HEK293 (cell line): ENCODE data around the gene EBP.
A peak's percentile ranks its signal among the peaks of the same experiment; 100 is the strongest.

ENCODE experiments used
- GLI2 ChIP-seq: fragments of 450-650 bp; formaldehyde crosslinking; IDR thresholded peaks from 2 replicates; pipeline ENCODE4; 2017; ENCODE audit warnings: missing biosample characterization, missing genetic modification characterization, low read depth, borderline replicate concordance
- GLIS2 ChIP-seq: fragments of 450-650 bp; formaldehyde crosslinking; IDR thresholded peaks from 2 replicates; pipeline ENCODE4 v1.5.1; 2016; ENCODE audit warnings: missing biosample characterization, missing genetic modification characterization
- HOXA7 ChIP-seq: sonication (generic); formaldehyde crosslinking; IDR thresholded peaks from 2 replicates; pipeline ENCODE4 v1.8.1; 2022; ENCODE audit warnings: missing genetic modification reagents, borderline replicate concordance
- KLF8 ChIP-seq: fragments of 450-650 bp; formaldehyde crosslinking; IDR thresholded peaks from 2 replicates; pipeline ENCODE4 v1.5.1; 2016; ENCODE audit warnings: missing biosample characterization, missing genetic modification characterization
- SP2 ChIP-seq: fragments of 450-650 bp; formaldehyde crosslinking; IDR thresholded peaks from 2 replicates; pipeline ENCODE4 v1.5.1; 2016; ENCODE audit warnings: missing biosample characterization, missing genetic modification characterization
- ZNF221 ChIP-seq: fragments of 450-650 bp; formaldehyde crosslinking; IDR thresholded peaks from 2 replicates; pipeline ENCODE4 v1.5.1; 2017; ENCODE audit warnings: missing biosample characterization, missing genetic modification characterization, borderline replicate concordance
- ZNF26 ChIP-seq: fragments of 450-650 bp; formaldehyde crosslinking; IDR thresholded peaks from 2 replicates; pipeline ENCODE4 v1.5.1; 2016; ENCODE audit warnings: missing biosample characterization, missing genetic modification characterization
- ZNF324 ChIP-seq: fragments of 450-650 bp; formaldehyde crosslinking; IDR thresholded peaks from 2 replicates; pipeline ENCODE4 v1.5.1; 2016; ENCODE audit warnings: missing biosample characterization, missing genetic modification characterization
- ZNF48 ChIP-seq: fragments of 450-650 bp; formaldehyde crosslinking; IDR thresholded peaks from 2 replicates; pipeline ENCODE4 v1.5.1; 2016; ENCODE audit warnings: missing biosample characterization, missing genetic modification characterization
- ZNF544 ChIP-seq: fragments of 450-650 bp; formaldehyde crosslinking; IDR thresholded peaks from 2 replicates; pipeline ENCODE4 v1.5.0; 2017; ENCODE audit warnings: missing biosample characterization, missing genetic modification characterization
- ZNF777 ChIP-seq: fragments of 450-650 bp; formaldehyde crosslinking; IDR thresholded peaks from 2 replicates; pipeline ENCODE4 v1.5.1; 2017; ENCODE audit warnings: missing biosample characterization, missing genetic modification characterization, borderline replicate concordance
- ZNF830 ChIP-seq: fragments of 450-650 bp; IDR thresholded peaks from 2 replicates; pipeline ENCODE4 v1.5.0; 2018; ENCODE audit warnings: missing biosample characterization, missing genetic modification characterization, low read depth, mild to moderate bottlenecking, moderate library complexity
- TF ChIP-seq, protein P1 (sequence below): sonication (generic); formaldehyde crosslinking; IDR thresholded peaks from 2 replicates; pipeline ENCODE4 v1.8.1; 2022; ENCODE audit warnings: mild to moderate bottlenecking, moderate library complexity, missing genetic modification reagents
- TF ChIP-seq, protein P2 (sequence below): fragments of 450-650 bp; formaldehyde crosslinking; conservative IDR thresholded peaks from 2 replicates; pipeline ENCODE4 v1.5.1; 2016; ENCODE audit warnings: low read depth, missing biosample characterization, missing genetic modification characterization
- TF ChIP-seq, protein P3 (sequence below): fragments of 450-650 bp; formaldehyde crosslinking; IDR thresholded peaks from 2 replicates; pipeline ENCODE4 v1.5.1; 2016; ENCODE audit warnings: missing biosample characterization, missing genetic modification characterization
- TF ChIP-seq, protein P4 (sequence below): fragments of 450-650 bp; formaldehyde crosslinking; IDR thresholded peaks from 2 replicates; pipeline ENCODE4 v1.5.1; 2016; ENCODE audit warnings: missing biosample characterization, missing genetic modification characterization, low read depth

The EBP gene

DNA sequence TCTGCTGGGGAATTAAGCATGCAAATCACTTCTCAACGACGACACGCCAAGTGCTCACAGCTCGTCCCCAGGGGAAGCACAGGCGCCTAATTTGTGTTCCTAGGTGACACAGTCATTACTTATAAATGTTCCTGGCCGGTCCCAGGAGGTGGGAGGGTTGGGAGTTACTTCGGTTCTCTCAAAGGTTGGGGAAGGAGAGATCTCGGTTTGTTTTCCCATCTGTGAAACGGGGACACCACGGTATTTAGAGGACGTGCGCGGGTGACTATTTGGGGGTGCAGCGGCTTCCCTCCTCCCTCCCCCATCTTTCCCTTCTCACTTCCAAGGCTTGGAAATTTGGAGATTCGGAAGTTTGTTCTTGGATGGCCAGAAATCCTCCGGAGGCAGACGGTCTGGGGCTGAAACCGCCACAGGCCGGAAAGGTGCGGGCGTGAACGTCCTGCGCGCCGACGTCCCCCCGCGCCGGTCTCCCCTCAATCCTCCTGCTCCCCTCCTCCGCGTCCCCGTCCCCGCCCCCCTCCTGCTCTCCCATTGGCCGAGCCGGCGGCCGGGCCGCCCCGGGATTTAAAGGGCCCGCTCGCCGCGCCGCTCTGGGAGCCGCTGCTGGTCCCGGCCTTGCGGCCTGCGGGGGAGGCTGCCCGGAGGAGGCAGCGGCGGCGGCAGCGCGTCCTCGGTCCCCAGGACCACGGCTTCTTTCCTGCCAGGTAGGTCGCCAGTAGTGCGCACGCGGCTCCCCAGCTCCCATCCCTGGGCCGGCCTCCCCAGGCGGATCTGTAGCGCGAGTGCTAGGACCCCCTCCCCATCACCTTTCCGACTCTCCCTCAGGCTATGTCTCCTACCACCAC lies 13.0 kb upstream of the EBP start, which contains the start of gene PORCN (continued):
- TF ChIP-seq, protein P1, sequence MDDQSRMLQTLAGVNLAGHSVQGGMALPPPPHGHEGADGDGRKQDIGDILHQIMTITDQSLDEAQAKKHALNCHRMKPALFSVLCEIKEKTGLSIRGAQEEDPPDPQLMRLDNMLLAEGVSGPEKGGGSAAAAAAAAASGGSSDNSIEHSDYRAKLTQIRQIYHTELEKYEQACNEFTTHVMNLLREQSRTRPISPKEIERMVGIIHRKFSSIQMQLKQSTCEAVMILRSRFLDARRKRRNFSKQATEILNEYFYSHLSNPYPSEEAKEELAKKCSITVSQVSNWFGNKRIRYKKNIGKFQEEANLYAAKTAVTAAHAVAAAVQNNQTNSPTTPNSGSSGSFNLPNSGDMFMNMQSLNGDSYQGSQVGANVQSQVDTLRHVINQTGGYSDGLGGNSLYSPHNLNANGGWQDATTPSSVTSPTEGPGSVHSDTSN (CRISPR knock-in tag) = no peak
- TF ChIP-seq, protein P2, sequence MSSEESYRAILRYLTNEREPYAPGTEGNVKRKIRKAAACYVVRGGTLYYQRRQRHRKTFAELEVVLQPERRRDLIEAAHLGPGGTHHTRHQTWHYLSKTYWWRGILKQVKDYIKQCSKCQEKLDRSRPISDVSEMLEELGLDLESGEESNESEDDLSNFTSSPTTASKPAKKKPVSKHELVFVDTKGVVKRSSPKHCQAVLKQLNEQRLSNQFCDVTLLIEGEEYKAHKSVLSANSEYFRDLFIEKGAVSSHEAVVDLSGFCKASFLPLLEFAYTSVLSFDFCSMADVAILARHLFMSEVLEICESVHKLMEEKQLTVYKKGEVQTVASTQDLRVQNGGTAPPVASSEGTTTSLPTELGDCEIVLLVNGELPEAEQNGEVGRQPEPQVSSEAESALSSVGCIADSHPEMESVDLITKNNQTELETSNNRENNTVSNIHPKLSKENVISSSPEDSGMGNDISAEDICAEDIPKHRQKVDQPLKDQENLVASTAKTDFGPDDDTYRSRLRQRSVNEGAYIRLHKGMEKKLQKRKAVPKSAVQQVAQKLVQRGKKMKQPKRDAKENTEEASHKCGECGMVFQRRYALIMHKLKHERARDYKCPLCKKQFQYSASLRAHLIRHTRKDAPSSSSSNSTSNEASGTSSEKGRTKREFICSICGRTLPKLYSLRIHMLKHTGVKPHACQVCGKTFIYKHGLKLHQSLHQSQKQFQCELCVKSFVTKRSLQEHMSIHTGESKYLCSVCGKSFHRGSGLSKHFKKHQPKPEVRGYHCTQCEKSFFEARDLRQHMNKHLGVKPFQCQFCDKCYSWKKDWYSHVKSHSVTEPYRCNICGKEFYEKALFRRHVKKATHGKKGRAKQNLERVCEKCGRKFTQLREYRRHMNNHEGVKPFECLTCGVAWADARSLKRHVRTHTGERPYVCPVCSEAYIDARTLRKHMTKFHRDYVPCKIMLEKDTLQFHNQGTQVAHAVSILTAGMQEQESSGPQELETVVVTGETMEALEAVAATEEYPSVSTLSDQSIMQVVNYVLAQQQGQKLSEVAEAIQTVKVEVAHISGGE (tag by site-specific recombination) = peak; percentile 91
- no peak for TF ChIP-seq ZNF830 (tag by site-specific recombination)
- TF ChIP-seq, protein P3, sequence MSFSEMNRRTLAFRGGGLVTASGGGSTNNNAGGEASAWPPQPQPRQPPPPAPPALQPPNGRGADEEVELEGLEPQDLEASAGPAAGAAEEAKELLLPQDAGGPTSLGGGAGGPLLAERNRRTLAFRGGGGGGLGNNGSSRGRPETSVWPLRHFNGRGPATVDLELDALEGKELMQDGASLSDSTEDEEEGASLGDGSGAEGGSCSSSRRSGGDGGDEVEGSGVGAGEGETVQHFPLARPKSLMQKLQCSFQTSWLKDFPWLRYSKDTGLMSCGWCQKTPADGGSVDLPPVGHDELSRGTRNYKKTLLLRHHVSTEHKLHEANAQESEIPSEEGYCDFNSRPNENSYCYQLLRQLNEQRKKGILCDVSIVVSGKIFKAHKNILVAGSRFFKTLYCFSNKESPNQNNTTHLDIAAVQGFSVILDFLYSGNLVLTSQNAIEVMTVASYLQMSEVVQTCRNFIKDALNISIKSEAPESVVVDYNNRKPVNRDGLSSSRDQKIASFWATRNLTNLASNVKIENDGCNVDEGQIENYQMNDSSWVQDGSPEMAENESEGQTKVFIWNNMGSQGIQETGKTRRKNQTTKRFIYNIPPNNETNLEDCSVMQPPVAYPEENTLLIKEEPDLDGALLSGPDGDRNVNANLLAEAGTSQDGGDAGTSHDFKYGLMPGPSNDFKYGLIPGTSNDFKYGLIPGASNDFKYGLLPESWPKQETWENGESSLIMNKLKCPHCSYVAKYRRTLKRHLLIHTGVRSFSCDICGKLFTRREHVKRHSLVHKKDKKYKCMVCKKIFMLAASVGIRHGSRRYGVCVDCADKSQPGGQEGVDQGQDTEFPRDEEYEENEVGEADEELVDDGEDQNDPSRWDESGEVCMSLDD (tag by site-specific recombination) = peak; percentile 89
- no peak for TF ChIP-seq HOXA7 (CRISPR knock-in tag)
- no peak for TF ChIP-seq ZNF26 (tag by site-specific recombination)
- TF ChIP-seq ZNF48 (tag by site-specific recombination) = no peak
- TF ChIP-seq ZNF221 (tag by site-specific recombination) = no peak
- TF ChIP-seq ZNF544 = no peak
- peak; percentile 59; the same call in 1 of the 2 replicates for TF ChIP-seq ZNF324
- TF ChIP-seq SP2 = peak; percentile 68
- 0 out of 2 replicates have a peak, but pooled peaks have one; percentile 39 for TF ChIP-seq GLIS2
- no peak for TF ChIP-seq KLF8 (tag by site-specific recombination)
- no peak for TF ChIP-seq GLI2
- TF ChIP-seq ZNF777 = peak; percentile 25; the same call in 1 of the 2 replicates
- TF ChIP-seq, protein P4, sequence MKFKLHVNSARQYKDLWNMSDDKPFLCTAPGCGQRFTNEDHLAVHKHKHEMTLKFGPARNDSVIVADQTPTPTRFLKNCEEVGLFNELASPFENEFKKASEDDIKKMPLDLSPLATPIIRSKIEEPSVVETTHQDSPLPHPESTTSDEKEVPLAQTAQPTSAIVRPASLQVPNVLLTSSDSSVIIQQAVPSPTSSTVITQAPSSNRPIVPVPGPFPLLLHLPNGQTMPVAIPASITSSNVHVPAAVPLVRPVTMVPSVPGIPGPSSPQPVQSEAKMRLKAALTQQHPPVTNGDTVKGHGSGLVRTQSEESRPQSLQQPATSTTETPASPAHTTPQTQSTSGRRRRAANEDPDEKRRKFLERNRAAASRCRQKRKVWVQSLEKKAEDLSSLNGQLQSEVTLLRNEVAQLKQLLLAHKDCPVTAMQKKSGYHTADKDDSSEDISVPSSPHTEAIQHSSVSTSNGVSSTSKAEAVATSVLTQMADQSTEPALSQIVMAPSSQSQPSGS (tag by site-specific recombination) = no peak
